MCF 10A (cell line): Measurements from ENCODE around the gene MLANA. TPM values are rescaled to one million over a fixed set of nuclear protein-coding genes. Genes with fewer than 3 reads are reported as not detected.

Source experiments
- BruUV-seq: library from RNA; stranded (reverse); fragments of 400-500 nt; replicated peaks from 2 replicates; lab custom pipeline; 2021; lab: Mats Ljungman, UMichigan
- CTCF ChIA-PET: fragments of 300-600 bp; sonication (Branson Sonifier 250); formaldehyde crosslinking; extraction: SDS; loops from one replicate; lab custom pipeline; 2021; ENCODE audit warnings: antibody characterized with exemption, inconsistent platforms; lab: Yijun Ruan, JAX
- POLR2A ChIA-PET: fragments of 300-600, 350-650 bp; sonication (Branson Sonifier 250); formaldehyde crosslinking; extraction: SDS; loops from one replicate; lab custom pipeline; 2020; ENCODE audit warnings: antibody characterized with exemption, inconsistent platforms; lab: Yijun Ruan, JAX
- DNase-seq: peaks from one replicate; pipeline ENCODE4 v3.0.0-alpha.2; 2018; ENCODE audit not compliant: unreplicated experiment
- H3K27ac Mint-ChIP-seq: one replicate; pipeline ENCODE4 v1.8.0; 2022; ENCODE audit warnings: mild to moderate bottlenecking, low read depth, mixed read lengths; ENCODE audit not compliant: unreplicated experiment
- H3K27me3 Mint-ChIP-seq: one replicate; pipeline ENCODE4 v1.8.0; 2022; ENCODE audit warnings: mixed read lengths; ENCODE audit not compliant: insufficient read depth, unreplicated experiment
- H3K36me3 Mint-ChIP-seq: one replicate; pipeline ENCODE4 v1.8.0; 2022; ENCODE audit warnings: mild to moderate bottlenecking, moderate library complexity, mixed read lengths; ENCODE audit not compliant: insufficient read depth, unreplicated experiment
- H3K4me1 Mint-ChIP-seq: one replicate; pipeline ENCODE4 v1.8.0; 2022; ENCODE audit warnings: mixed read lengths; ENCODE audit not compliant: insufficient read depth, unreplicated experiment
- H3K4me3 Mint-ChIP-seq: one replicate; pipeline ENCODE4 v1.8.0; 2022; ENCODE audit warnings: mild to moderate bottlenecking, moderate library complexity, mixed read lengths; ENCODE audit not compliant: unreplicated experiment
- H3K9me3 Mint-ChIP-seq: one replicate; pipeline ENCODE4 v1.8.0; 2022; ENCODE audit warnings: mixed read lengths; ENCODE audit not compliant: unreplicated experiment
- intact Hi-C: fragments of 100-400 bp; cut with micrococcal nuclease; formaldehyde crosslinking; loops from 2 replicates; pipeline ENCODE4 v1.14.1; 2022
- total RNA-seq: library from RNA; stranded (reverse); gene quantifications from 2 replicates; pipeline ENCODE4 v1.2.3, GENCODE V29; 2022
- TF ChIP-seq, protein P1 (sequence below): fragments of 200-600 bp; IDR thresholded peaks from one replicate; pipeline ENCODE4 v1.8.0; 2022; ENCODE audit warnings: antibody characterized with exemption, mild to moderate bottlenecking; ENCODE audit not compliant: unreplicated experiment

MLANA gene
- total RNA-seq, 1 experiment from 2014 or later, result not detected

- Mint-ChIP-seq H3K4me3 (no peak overlapping the region), H3K27ac (no peak overlapping the region), H3K9me3 (no peaks in the 10 kb centered on the region), H3K27me3 (no peaks in the 10 kb centered on the region), H3K36me3 (peaks cover 8% of the 10 kb centered on the region), H3K4me1 (no peaks in the 10 kb centered on the region)
- POLR2A ChIA-PET, result interaction anchor here (0.6 kb wide), 1 partner anchor 54 kb away, joined by 4 read pairs; no protein-coding TSS in a partner anchor
- BruUV-seq, result no TSS peak
- DNase-seq, result no peak
- CTCF ChIA-PET, result interaction anchor here (0.5 kb wide), 1 partner anchor 406 kb away, joined by 4 read pairs; no protein-coding TSS in a partner anchor
- intact Hi-C loops, result no loop called here
- TF ChIP-seq, protein P1, sequence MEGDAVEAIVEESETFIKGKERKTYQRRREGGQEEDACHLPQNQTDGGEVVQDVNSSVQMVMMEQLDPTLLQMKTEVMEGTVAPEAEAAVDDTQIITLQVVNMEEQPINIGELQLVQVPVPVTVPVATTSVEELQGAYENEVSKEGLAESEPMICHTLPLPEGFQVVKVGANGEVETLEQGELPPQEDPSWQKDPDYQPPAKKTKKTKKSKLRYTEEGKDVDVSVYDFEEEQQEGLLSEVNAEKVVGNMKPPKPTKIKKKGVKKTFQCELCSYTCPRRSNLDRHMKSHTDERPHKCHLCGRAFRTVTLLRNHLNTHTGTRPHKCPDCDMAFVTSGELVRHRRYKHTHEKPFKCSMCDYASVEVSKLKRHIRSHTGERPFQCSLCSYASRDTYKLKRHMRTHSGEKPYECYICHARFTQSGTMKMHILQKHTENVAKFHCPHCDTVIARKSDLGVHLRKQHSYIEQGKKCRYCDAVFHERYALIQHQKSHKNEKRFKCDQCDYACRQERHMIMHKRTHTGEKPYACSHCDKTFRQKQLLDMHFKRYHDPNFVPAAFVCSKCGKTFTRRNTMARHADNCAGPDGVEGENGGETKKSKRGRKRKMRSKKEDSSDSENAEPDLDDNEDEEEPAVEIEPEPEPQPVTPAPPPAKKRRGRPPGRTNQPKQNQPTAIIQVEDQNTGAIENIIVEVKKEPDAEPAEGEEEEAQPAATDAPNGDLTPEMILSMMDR, result no peak
Measured at GRCh38 chr9:5939530-5939929, 48.8 kb downstream of the MLANA start.

GRCh38 chr9:5941214-5941613, 50.5 kb downstream of the MLANA start:
- intact Hi-C loops, result no loop called here
- BruUV-seq, result no TSS peak
- no peaks in the 10 kb centered on the region for H3K4me1 Mint-ChIP-seq
- peaks cover 14% of the 10 kb centered on the region for H3K36me3 Mint-ChIP-seq
- H3K27me3 Mint-ChIP-seq, result no peaks in the 10 kb centered on the region
- ChIA-PET POLR2A (no interaction called here), CTCF (no interaction called here)
- DNase-seq, result no peak
- H3K27ac Mint-ChIP-seq, result no peak overlapping the region
- TF ChIP-seq, protein P1, result no peak
- H3K9me3 Mint-ChIP-seq, result no peaks in the 10 kb centered on the region
- no peak overlapping the region for H3K4me3 Mint-ChIP-seq

DNA sequence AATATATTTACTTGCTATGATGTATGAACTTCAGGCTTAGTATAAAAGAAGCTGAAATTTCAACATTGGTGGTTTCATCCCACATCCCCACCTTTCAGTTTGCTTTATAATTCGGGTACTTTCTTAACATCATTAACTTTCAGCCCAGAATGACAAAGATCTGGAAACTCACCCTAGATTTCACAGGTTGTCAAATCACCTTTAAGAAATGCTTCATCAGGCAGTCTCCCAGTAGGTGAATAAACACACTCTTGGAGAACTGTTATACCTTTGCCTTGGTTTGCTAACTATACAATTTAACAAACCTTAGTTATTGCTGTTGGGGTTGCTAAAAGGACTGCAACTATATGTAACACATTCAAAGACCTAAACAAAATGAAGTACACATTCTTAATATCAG, 54.4 kb downstream of the MLANA start:
- CTCF ChIA-PET, result interaction anchor here (0.7 to 1.8 kb wide), 4 partner anchors 8 to 94 kb away, joined by 3 to 6 read pairs (median 4); no protein-coding TSS in a partner anchor
- BruUV-seq, result no TSS peak
- intact Hi-C loops, result no loop called here

GRCh38 chr9:5947912-5948311, 57.2 kb downstream of the MLANA start:
- BruUV-seq, result no TSS peak
- DNase-seq, result no peak
- H3K4me3 Mint-ChIP-seq, result no peak overlapping the region
- CTCF ChIA-PET, result interaction anchor here (0.6 kb wide), 1 partner anchor 376 kb away, joined by 3 read pairs; no protein-coding TSS in a partner anchor
- no peaks in the 10 kb centered on the region for H3K27me3 Mint-ChIP-seq
- H3K9me3 Mint-ChIP-seq, result no peaks in the 10 kb centered on the region
- intact Hi-C loops, result no loop called here
- POLR2A ChIA-PET, result no interaction called here
- peaks cover 8% of the 10 kb centered on the region for H3K36me3 Mint-ChIP-seq
- TF ChIP-seq, protein P1, result no peak
- no peak overlapping the region for H3K27ac Mint-ChIP-seq
- no peaks in the 10 kb centered on the region for H3K4me1 Mint-ChIP-seq

More for the DNA sequence above, 54.4 kb downstream of the MLANA start:
- DNase-seq, result no peak
- Mint-ChIP-seq H3K27me3 (no peaks in the 10 kb centered on the region), H3K4me3 (no peak overlapping the region), H3K9me3 (no peaks in the 10 kb centered on the region), H3K4me1 (no peaks in the 10 kb centered on the region), H3K27ac (no peak overlapping the region), H3K36me3 (peaks cover 14% of the 10 kb centered on the region)
- TF ChIP-seq, protein P1, result no peak
- POLR2A ChIA-PET, result no interaction called here
